Neural cell (in vitro differentiated cells): ENCODE data around the gene ZMYND19. TPM values are rescaled to one million over a fixed set of nuclear protein-coding genes. Genes with fewer than 3 reads are reported as not detected.

Experiments
- H2AFZ ChIP-seq: fragments of 200-600, 300-800 bp; sonication (generic), shearing (Covaris generic); 2 replicates; pipeline ENCODE4 v1.6.0; 2014; ENCODE audit warnings: low read depth, mild to moderate bottlenecking, antibody characterized with exemption, low read length, moderate library complexity
- H3F3A ChIP-seq: fragments of 200-600 bp; shearing (Covaris generic); 2 replicates; pipeline ENCODE4 v1.6.1; 2016; ENCODE audit warnings: mild to moderate bottlenecking, moderate library complexity, mixed read lengths, antibody characterized with exemption, low read length; ENCODE audit not compliant: insufficient read depth, poor library complexity, severe bottlenecking
- H3K27ac ChIP-seq: fragments of 200-600, 300-800 bp; sonication (generic), shearing (Covaris generic); 2 replicates; pipeline ENCODE4 v1.5.1; 2014; ENCODE audit warnings: mild to moderate bottlenecking, low read length, moderate library complexity
- H3K27me3 ChIP-seq: fragments of 300-800, 200-600 bp; sonication (generic), shearing (Covaris generic); 2 replicates; pipeline ENCODE4 v1.6.0; 2014; ENCODE audit warnings: mild to moderate bottlenecking, low read depth, low read length, moderate library complexity; ENCODE audit not compliant: insufficient read depth
- H3K36me3 ChIP-seq: fragments of 300-800, 200-600 bp; sonication (generic), shearing (Covaris generic); 2 replicates; pipeline ENCODE4 v1.5.1; 2014; ENCODE audit warnings: mild to moderate bottlenecking, antibody characterized with exemption, low read length, moderate library complexity; ENCODE audit not compliant: insufficient read depth
- H3K4me2 ChIP-seq: fragments of 300-800, 200-600 bp; sonication (generic), shearing (Covaris generic); 2 replicates; pipeline ENCODE4 v1.6.0; 2014; ENCODE audit warnings: mild to moderate bottlenecking, low read length
- H3K4me3 ChIP-seq: fragments of 300-800, 200-600 bp; sonication (generic), shearing (Covaris generic); 2 replicates; pipeline ENCODE4 v1.5.1; 2014; ENCODE audit warnings: mild to moderate bottlenecking, low read length, moderate library complexity
- H3K79me2 ChIP-seq: fragments of 200-600 bp; shearing (Covaris generic); replicated peaks from 2 replicates; pipeline ENCODE4 v1.6.0; 2014; ENCODE audit warnings: mild to moderate bottlenecking, low read length, moderate library complexity; ENCODE audit not compliant: insufficient read depth
- H3K9ac ChIP-seq: fragments of 300-800, 200-600 bp; sonication (generic), shearing (Covaris generic); 2 replicates; pipeline ENCODE4 v1.6.1; 2016; ENCODE audit warnings: mild to moderate bottlenecking, low read length, mixed read lengths
- H3K9me2 ChIP-seq: fragments of 200-600 bp; shearing (Covaris generic); 2 replicates; pipeline ENCODE4 v1.6.1; 2016; ENCODE audit warnings: mild to moderate bottlenecking, low read length, mixed read lengths; ENCODE audit not compliant: insufficient read depth
- H3K9me3 ChIP-seq: fragments of 200-600, 300-800 bp; sonication (generic), shearing (Covaris generic); 2 replicates; pipeline ENCODE4 v1.6.1; 2016; ENCODE audit warnings: mild to moderate bottlenecking, mixed run types, low read length, moderate library complexity, mixed read lengths
- H4K20me1 ChIP-seq: fragments of 200-600 bp; shearing (Covaris generic); 2 replicates; pipeline ENCODE4 v1.6.1; 2016; ENCODE audit warnings: mild to moderate bottlenecking, mixed run types; ENCODE audit not compliant: insufficient read depth
- CTCF ChIP-seq: fragments of 450-650 bp; IDR thresholded peaks from 2 replicates; pipeline ENCODE4 v1.5.1; 2014; ENCODE audit warnings: antibody characterized with exemption, mild to moderate bottlenecking, moderate library complexity; ENCODE audit not compliant: poor library complexity, severe bottlenecking
- EP300 ChIP-seq: fragments of 450-650 bp; conservative IDR thresholded peaks from 2 replicates; pipeline ENCODE4 v1.6.1; 2014; ENCODE audit warnings: antibody characterized with exemption, mild to moderate bottlenecking, moderate library complexity; ENCODE audit not compliant: poor library complexity, severe bottlenecking
- EZH2 ChIP-seq: fragments of 200-600, 300-800 bp; shearing (Covaris generic), sonication (generic); IDR thresholded peaks from 2 replicates; pipeline ENCODE4 v1.6.1; 2014; ENCODE audit warnings: antibody characterized with exemption, low read length, borderline replicate concordance, mild to moderate bottlenecking; ENCODE audit not compliant: insufficient read depth, poor library complexity, severe bottlenecking
- POLR2AphosphoS5 ChIP-seq: IDR thresholded peaks from 2 replicates; pipeline ENCODE4 v1.6.1; 2012
- RAD21 ChIP-seq: fragments of 450-650 bp; conservative IDR thresholded peaks from 2 replicates; pipeline ENCODE4 v1.6.1; 2014; ENCODE audit warnings: antibody characterized with exemption, mild to moderate bottlenecking, moderate library complexity
- REST ChIP-seq: IDR thresholded peaks from 2 replicates; pipeline ENCODE4 v1.6.1; 2012; ENCODE audit warnings: borderline replicate concordance
- SMC3 ChIP-seq: fragments of 450-650 bp; conservative IDR thresholded peaks from 2 replicates; pipeline ENCODE4 v1.6.1; 2014; ENCODE audit warnings: antibody characterized with exemption, mild to moderate bottlenecking, moderate library complexity; ENCODE audit not compliant: poor library complexity
- TAF1 ChIP-seq: IDR thresholded peaks from 2 replicates; pipeline ENCODE4 v1.6.1; 2012; ENCODE audit warnings: low read depth
- polyA plus RNA-seq: library from polyadenylated mRNA; depleted of rRNA; stranded (reverse); fragments of >200 nt; gene quantifications from 2 replicates; pipeline ENCODE4 v1.2.3, GENCODE V29; 2014

ZMYND19 gene
- polyA plus RNA-seq, 1 donor from 2014 or later = 54.8 TPM

- Histone ChIP-seq H3K27ac (no peak overlapping the region), H3F3A (no peaks in the 10 kb centered on the region), H3K79me2 (peaks cover 14% of the 10 kb centered on the region), H3K36me3 (no peaks in the 10 kb centered on the region), H3K4me3 (no peak overlapping the region), H3K4me2 (no peak overlapping the region), H3K9ac (no peak overlapping the region), H3K27me3 (no peaks in the 10 kb centered on the region), H3K9me3 (no peaks in the 10 kb centered on the region), H4K20me1 (no peaks in the 10 kb centered on the region), H2AFZ (no peak overlapping the region), H3K9me2 (no peaks in the 10 kb centered on the region)
- TF ChIP-seq CTCF (no peak), RAD21 (no peak), POLR2AphosphoS5 (no peak), TAF1 (no peak), EP300 (no peak)
Observed at GRCh38 chr9:137613259-137613658, 22.9 kb upstream of the ZMYND19 start.

GRCh38 chr9:137612741-137613142 is 22.4 kb upstream of the ZMYND19 start:
- peaks cover 9% of the 10 kb centered on the region for H3K79me2 ChIP-seq
- H3K9me2 ChIP-seq = no peaks in the 10 kb centered on the region
- H3F3A ChIP-seq = no peaks in the 10 kb centered on the region
- H3K9me3 ChIP-seq = no peaks in the 10 kb centered on the region
- no peak overlapping the region for H3K4me3 ChIP-seq
- no peak overlapping the region for H3K4me2 ChIP-seq
- no peak overlapping the region for H3K27ac ChIP-seq
- H3K36me3 ChIP-seq = no peaks in the 10 kb centered on the region
- H3K27me3 ChIP-seq = no peaks in the 10 kb centered on the region
- H2AFZ ChIP-seq = no peak overlapping the region
- no peaks in the 10 kb centered on the region for H4K20me1 ChIP-seq
- TF ChIP-seq EP300 (no peak), SMC3 (no peak), RAD21 (no peak)
- H3K9ac ChIP-seq = no peak overlapping the region

GRCh38 chr9:137611623-137612609 is 21.6 kb upstream of the ZMYND19 start:
- Histone ChIP-seq H3K4me3 (no peak overlapping the region), H4K20me1 (no peaks in the 10 kb centered on the region), H3K9me2 (no peaks in the 10 kb centered on the region), H3K9me3 (no peaks in the 10 kb centered on the region), H3K4me2 (no peak overlapping the region), H3K36me3 (no peaks in the 10 kb centered on the region), H2AFZ (no peak overlapping the region), H3K27ac (no peak overlapping the region), H3K9ac (no peak overlapping the region), H3F3A (no peaks in the 10 kb centered on the region), H3K27me3 (no peaks in the 10 kb centered on the region), H3K79me2 (peaks cover 3% of the 10 kb centered on the region)
- TF ChIP-seq EZH2 (no peak), RAD21 (no peak), REST (no peak), POLR2AphosphoS5 (no peak)
